T follicular helper cell (primary cell): ENCODE measurements around the gene CSNK2A3.
"Not testable (repeated sequence)": the region's sequence is repeated elsewhere in the genome, so short reads cannot be mapped to it uniquely, and the experiment has no call there.

Source experiments
- DNase-seq: peaks from one replicate; pipeline ENCODE4 v3.0.0-alpha.2; 2020; ENCODE audit warnings: low read depth

The CSNK2A3 gene

DNA sequence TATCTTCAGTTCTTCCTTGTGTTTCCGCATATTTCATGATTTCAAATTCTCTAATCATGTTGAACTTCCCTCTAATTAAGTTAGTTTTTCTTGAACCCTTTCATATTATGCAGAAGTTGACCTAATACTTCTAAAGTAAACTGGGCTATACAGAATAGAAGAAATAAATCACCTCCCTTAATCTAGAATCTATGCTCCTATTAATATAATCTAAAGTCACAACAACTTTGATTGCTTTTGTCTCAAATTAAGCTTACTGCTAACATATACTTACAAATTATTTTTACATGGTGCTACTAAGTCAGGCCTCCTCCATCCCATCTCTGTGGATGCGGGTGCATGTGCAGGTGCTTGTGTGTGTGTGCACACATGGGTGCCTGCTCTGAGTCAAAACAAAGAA lies 27.3 kb upstream of the CSNK2A3 start:
- DNase-seq = no peak

DNA sequence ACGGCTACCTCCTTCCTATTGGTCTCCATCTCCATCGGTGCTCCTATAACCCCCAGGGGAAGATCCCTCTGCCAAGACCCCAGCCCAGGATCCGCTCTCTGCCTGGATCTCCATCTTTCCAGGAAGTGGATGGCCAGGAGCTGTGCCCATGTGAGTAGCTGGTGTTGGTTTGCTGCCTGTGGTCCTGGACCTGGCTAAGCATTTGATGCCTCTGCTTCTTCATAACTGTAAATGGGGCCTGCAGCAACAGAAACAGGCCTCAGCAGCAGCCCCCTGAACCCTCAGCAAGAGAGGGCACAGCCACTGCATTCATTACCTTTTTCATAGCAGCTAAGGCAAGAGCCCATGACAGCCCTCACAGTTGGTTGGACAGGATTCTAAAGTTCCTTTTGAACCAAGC lies 26.6 kb upstream of the CSNK2A3 start:
- no peak for DNase-seq

DNA sequence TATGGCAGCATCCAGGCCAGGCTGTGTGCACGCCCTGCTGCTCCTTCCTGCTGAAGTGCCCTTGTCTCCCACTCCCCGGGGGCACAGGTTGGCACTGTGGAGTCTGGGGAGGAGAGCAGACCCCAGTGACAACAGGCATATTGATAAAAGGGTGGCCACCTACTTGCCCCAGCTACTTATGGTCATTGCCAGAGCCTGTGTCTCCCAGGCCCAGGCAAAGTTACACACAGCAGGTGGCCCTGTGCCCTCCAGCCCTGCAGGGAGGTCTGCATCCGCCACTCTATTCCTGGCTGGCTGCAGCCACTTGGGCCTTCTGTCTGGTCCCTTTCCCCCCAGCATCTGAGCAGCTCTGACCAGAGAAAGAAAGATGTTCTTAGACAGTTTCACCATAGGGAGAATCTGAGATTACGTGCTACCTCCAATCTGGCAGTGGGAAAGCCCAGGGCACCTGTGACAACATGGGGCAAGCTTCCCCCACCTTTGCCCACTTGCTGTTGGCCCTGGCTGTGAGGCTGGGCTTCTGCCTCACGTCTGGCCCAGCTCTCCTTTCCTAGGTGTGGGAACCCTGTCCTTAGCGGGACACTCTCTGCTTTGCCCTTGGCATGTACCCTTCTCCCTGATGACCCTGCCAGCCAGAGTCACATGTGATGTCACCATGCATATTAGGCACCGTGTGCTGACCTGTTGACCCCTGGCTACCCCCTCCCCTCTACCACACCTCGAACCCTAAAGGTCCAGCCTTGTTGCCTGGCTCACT lies 25.3 kb upstream of the CSNK2A3 start:
- DNase-seq = no peak

DNA sequence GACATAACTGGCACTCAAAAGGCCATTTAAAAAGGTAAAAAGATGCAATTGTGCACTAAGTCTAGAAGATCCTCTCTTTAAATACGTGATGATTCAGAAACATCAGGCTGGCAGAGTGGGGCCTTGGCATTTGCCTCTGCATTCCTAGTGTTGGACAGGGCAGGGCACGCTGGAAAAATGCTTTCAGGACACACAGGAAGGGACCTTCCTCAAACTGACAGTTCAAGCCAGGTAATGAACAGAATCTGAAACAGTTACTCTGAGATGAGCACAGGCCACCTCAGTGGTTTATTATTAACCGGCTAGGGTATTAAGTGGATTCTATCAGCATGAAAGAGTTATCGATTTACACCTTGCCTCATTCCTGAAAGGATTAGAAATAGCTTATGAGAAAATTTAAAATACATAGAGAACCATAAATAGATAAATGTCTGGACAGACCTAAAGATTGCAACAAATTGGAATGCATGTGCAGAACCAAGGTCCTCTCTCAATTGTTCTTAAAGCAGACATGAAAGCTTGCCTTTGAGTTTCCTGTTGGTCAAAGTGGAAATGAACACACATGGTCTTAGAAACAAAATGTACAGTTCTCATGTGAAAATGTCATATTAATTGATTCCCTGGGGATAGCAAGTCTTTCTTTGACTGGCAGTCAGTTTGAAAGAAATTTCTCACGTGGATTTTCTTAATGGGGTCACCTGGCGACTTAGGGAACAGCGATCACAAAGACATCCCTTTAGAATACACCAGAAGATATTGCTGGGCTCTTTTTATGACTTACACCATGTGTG lies 21.5 kb upstream of the CSNK2A3 start:
- no peak for DNase-seq

DNA sequence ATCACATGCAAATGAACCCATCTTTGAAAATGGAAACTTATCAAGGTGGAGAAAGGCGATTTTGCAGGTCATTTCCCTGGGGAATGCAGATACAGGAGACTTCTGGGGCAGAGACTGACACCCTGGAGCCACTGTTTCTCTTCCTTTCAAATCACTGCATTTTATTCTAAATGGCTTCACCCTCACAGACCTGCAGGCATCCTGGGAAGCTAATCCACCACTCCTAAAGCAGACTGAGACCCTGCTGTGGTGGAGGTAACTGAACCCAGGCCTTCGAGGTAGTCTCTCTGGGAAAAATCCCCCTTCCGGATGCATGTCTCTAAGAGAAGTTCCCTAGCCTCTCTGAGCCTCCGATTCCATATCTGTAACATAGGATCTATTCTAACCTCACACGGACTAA lies 20.9 kb upstream of the CSNK2A3 start:
- DNase-seq = no peak

DNA sequence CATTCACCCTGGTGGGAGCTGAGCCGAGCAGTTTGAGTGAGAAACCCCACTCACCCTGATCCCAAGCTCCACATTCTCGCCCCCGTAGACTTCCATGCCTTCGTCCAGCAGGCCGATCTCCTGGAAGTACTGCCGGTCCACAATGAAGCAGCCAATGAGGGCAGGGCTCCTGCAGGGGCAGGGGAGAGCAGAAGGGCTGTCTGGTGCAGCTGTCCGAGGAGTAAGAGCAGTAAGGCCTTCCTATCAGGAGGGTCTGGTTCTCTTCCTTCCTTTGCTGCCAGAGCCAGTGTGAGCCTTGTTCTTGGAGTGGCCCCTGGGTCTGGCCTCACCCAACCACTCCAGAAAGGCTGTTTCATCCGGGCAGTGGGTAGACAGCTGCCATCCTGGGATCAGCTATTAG lies 19.4 kb upstream of the CSNK2A3 start:
- DNase-seq = no peak

DNA sequence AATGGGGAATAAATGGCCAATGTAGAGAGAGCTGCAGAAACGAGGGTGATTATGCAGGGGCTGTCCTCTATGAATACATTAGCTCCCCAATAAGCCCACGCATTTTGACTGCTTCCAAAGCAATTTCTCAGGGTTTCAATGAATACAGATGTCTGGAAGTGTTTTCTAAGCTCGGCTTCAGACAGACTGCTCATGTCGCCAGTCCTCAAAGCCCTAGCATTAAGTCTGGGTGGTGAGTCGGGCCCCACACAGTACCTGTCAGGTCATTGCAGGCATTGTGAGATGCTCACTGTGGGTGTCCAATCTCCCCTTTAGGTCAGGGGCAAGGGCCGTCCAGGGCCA lies 17.9 kb upstream of the CSNK2A3 start:
- DNase-seq = no peak

DNA sequence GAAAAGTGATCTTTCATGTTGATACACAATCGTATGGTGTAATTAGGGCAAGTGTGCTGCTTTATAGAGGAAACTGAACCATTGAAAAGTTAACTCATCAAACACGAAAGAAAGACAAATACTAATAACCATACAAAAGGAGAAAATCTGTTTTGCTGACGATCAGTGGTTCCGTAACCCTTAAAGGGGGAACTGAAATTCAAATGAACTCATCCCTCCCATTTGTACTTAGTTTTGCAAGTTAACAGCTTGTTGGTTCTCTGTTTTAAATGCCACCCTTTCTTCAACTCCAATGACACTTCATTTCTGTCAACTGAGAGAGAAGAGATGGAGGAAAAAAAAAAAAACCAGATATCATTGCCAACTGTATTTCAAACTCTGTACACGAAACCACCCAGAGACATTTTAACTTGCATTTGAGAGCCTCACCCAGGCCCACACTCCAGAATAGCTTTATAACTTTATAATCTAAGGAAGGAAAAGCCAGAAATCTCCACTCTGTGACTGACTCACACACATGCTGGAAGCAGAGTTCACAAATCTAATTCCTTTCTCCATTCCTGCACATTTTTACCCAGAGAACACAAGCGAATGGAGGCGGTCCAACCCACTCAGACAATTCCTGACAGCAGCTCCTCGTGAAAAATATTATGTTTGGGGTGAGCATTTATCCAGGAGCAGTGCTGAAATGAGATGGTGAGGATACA lies 17.4 kb upstream of the CSNK2A3 start:
- no peak for DNase-seq

DNA sequence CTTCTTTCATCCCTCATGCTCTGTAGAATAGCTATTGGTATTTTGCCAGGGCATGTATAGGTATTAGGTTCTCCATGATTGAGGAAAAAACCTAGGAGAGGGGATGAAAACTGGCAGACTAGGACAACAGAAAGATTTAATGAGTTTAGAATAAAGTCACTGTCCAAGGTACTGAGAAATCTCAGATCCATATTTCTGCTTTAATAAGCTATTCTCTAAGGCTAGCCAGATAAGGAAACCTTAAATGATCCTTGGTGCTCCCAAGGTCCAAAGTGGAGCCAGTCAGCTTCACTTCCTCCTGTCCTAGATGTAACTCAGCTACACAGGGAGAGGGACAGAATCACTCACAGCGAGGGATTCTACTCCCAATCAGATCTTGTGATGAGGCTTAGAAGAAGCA lies 13.7 kb upstream of the CSNK2A3 start:
- DNase-seq = no peak

DNA sequence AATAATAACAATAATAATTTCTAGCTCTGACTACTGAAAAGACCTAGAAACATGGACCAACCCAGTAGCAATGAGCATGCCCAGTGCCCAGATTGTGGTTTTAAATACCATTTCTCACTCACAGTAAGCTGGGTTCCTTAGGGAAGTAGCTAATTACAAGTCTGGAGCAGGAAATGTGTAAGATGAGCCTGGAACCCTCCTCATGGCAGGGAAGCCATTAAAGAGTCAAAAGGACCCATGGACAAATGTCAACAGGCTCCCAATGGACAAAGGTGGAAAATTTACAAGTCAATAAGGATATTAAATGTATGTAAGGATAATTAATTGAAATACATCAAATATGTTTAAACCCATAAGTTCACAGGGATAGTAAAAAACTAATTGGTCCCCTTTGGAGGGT lies 10.6 kb upstream of the CSNK2A3 start:
- no peak for DNase-seq

DNA sequence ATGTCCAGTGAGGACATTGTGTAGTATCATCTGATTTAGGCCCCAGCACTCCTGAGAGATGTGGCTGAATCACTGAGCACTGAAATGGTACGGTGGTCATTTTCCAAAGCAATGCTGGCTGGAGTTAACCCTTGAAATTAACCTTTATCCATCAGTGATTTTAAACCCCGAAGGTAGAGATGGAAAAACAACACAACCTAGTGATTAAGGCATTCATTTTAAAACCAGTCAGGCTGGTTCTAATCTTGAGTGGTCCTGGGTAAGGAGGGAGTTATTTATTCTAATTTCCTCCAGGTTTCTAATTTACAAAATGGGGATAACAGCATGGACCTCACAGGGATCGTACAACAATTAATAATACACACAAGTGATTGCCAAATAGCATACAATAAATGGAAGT lies 6.6 kb upstream of the CSNK2A3 start:
- DNase-seq = no peak

DNA sequence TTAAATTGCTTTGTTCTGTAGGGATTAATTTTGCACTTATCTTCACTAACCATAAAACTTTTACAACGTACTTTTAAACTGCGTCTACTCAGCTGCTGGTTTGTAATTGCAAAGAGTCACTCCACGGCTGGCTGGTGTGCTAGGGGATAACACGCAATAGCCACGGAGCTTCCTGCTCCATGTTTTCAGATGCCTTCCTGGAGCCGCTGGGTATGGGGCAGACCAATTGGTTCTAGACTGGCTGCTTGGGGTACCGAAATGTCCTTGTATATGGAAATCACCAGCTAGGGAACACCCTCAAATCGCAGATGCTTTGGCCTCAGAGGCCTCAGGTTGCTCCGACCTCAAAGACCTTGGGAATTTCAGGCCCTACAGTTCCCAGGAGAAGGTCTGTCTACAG lies 3.8 kb upstream of the CSNK2A3 start:
- no peak for DNase-seq

DNA sequence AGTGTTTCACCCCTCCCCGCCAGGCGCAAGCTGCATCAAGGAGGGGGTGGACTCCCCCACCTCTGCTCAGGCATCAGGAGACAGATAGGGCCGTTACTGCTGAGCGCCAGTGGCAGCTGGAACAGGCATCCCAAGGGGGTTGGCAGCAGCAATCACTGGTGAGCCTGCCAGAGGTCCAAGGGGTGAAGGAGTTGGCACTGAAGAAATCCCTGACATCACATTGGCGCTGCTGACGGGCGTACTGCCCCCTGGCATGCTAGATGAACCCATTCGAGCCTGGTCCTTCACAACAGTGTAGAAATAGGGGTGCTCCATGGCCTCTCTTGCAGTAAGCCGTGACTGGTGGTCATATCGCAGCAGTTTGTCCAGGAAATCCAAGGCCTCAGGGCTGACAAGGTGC lies 1.2 kb downstream of the CSNK2A3 start:
- not testable (repeated sequence) for DNase-seq

DNA sequence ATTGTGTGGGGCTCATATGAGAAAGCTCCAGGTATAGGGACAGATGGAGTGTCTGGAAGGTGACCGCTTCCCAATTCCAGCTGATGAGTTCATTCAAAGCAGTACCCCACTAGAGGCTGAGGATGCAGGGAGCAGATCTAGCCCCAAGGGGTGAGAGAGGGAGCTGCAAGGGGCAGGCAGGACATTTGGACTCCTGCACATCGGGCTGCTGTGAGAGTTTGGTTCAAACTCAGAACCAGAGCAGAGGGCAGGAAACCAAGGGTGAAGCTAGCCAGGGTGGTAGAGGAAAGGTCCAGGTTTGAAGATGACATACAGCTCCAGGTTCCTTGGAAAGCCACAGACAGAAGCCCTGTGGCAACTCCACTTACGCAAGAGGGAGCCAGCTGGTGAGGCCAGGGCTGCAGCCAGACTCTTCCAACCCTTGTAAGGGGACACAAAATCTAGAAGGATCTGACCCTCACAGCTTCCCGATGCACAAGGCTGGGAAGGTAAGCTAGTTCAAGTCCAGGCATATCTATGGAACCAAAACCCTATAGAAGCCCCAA lies 1.9 kb downstream of the CSNK2A3 start:
- no peak for DNase-seq

DNA sequence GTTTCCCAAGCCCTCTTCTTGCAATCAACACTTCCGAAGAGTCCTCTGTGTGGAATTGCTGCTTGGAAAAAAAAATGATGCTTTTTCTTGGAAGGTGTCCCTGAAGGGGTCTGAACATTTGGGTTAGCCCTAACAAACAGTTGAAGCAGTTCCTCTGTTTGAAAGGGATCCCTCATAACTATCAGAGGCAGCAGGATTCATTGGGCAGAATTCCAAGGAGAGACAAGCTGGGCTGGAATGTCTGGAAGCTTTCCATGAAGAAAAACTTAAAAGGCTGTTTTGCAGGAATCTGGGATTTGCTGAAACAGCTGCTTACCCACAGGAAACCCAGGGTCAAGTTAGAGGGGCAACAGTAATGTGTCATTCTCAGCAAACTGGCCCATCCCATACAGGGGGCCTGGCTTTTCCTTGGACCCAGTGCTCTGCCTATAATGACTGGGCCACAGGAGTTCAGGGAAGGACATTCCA lies 3.1 kb downstream of the CSNK2A3 start:
- no peak for DNase-seq

DNA sequence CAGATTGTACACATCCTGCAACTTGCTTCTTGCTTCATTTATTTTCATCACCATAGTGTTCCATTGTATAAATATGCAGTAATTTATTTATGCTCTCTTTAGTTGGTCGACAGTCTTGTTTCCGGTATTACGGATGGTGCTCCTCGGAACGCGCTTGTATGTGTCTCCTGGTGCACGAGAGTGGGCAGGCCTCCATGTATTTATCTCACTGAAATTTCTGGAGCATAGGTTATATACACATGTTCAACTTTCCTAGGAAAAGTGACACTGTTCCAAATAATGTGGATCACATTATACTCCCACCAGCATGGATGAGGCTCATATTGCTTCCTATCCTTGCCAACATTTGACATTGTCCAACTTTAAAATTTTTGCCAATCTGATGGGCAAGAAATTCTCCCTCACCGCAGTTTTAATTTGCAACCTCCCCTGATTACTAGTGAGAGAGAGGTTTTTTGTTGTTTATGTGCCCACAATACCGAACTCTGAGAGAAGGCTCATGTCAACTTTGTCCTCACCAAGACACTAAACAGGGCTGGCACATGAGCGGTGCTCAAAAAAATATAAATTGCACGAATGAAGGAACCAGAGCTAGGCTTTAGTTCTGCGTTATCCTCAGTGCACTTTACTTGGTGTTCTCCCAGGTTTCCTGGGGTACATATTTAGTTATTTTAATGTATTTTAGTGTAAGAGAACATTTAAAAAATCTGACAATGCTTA lies 3.8 kb downstream of the CSNK2A3 start:
- no peak for DNase-seq

DNA sequence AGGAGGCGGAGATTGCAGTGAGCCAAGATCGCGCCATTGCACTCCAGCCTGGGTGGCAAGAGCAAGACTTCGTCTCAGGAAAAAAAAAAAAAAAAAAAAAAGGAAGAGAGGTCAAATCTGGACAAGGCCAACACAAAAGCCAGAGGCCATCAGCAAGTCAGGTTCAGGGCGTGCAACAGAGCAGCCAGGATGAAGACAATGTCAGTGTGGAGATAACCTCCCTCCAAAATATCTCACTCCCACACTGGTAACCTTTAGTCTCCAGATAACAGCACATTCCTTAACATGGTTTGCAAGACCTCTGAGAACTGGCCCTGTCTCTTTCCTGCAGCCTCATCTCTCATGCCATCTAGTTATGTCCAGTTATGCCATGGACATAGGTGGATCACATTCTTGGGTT lies 4.7 kb downstream of the CSNK2A3 start:
- DNase-seq = no peak

DNA sequence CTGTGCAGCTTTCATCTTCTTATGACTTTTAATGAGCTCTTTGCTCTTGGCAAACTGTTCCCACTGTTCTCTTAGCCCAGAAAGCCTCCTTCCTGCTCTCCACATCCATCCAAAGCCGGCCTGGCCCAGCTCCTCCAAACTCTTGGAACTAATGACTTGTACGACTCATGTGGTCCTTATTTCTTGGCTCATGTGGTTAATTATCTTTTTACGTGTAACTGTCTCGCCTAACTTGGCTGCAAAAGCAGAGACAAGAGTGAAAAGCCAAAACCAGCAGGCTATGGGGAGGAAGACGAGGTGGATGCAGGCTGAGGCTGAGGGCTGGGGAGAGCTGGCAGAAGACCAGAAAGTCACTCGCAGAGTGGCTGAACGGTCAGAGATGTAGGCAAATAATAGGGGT lies 5.5 kb downstream of the CSNK2A3 start:
- DNase-seq = no peak

DNA sequence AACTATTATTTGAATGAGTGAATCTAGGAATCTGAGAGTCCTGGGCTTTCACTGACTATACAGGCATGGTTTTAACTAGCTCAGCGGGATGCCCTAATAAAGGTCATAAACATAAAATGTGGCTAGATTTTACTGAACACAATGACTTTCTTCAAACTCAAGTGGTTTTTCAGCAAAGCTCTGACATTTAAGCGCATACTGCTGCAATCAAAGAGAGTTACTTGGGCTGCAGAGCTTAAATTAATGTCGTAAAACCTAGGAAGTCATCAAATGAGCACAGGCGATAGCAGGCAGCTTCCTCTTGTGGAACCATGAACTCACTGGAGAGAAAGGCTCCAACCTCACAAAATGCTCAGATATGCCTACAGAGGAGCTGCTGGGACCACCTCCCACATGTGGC lies 6.7 kb downstream of the CSNK2A3 start:
- no peak for DNase-seq

DNA sequence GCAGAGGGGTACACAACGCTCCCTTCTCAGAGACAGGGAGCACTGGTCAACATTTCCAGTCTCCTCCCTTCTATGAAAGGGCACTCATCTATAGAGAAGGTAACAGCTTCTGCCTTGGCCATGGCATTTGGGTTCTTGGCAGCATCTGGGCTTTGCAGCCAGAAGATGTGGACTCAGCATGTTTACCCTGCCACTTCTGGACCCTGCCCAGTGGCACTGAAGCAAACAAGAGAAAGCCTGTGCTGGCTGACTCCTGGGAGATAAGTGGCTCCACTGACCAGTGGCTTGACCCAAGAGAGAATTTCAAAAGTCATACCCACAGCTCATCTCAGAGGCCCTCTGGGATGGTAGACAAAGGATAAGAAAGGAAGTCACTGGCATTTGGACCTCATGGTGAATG lies 8.0 kb downstream of the CSNK2A3 start:
- DNase-seq = no peak

DNA sequence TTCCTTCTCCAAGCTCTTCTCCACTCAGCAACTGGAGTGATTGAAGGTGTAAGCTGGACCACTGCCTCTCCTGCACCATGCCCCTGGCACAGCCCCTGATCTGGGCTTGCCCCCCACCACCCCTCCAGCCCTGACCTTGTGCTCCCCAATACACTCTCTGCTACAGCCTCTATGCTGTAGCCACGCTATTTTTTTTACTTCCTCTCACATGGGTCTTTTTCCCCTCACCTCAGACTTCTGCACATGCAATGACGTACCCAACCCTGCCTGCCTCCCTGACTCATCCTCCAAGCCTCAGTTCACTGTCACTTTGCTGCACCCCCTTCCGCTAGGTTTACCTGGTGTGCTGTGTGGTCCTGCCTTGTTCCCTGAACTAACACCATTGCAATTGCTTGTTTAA lies 9.0 kb downstream of the CSNK2A3 start:
- no peak for DNase-seq

DNA sequence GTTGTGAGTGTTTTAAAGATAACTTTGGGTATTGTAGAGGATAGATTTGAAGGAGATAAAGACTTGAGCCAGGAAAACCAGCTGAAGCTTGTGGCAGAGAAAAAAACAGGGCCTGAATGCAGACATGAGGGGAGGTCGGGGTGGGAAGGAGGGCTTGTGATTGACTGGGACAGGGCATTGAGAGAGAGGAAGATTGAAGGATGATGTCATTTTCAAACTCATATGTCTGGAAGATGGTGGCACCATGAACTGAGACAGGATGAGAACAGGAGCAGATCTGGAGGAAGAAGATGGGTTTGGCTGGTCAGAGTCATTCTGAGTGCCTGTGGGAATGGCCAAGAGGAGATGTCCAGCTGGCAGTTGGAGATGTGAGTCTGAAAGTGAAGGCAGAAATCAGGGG lies 14.7 kb downstream of the CSNK2A3 start:
- no peak for DNase-seq
